Ishikawa (cell line): ENCODE measurements around the gene ATG9B.

Experiments used
- CEBPB ChIP-seq: IDR thresholded peaks from 2 replicates; pipeline ENCODE4 v1.6.1; 2012
- EGR1 ChIP-seq: IDR thresholded peaks from 2 replicates; pipeline ENCODE4 v1.6.1; 2012
- EP300 ChIP-seq: IDR thresholded peaks from 2 replicates; pipeline ENCODE4 v1.6.1; 2012; ENCODE audit warnings: borderline replicate concordance
- FOXM1 ChIP-seq: IDR thresholded peaks from 2 replicates; pipeline ENCODE4 v1.6.1; 2012; ENCODE audit warnings: low read depth, borderline replicate concordance
- MAX ChIP-seq: IDR thresholded peaks from 2 replicates; pipeline ENCODE4 v1.6.1; 2012
- RAD21 ChIP-seq: IDR thresholded peaks from 2 replicates; pipeline ENCODE4 v1.6.1; 2012; ENCODE audit warnings: low read depth
- TAF1 ChIP-seq: IDR thresholded peaks from 2 replicates; pipeline ENCODE4 v1.6.1; 2012; ENCODE audit warnings: low read depth, mild to moderate bottlenecking
- TCF12 ChIP-seq: IDR thresholded peaks from 2 replicates; pipeline ENCODE4 v1.6.1; 2012; ENCODE audit warnings: low read depth
- TEAD4 ChIP-seq: IDR thresholded peaks from 2 replicates; pipeline ENCODE4 v1.6.1; 2012
- USF1 ChIP-seq: IDR thresholded peaks from 2 replicates; pipeline ENCODE4 v1.6.1; 2012
- YY1 ChIP-seq: IDR thresholded peaks from 2 replicates; pipeline ENCODE4 v1.6.1; 2012; ENCODE audit warnings: low read depth
- ZBTB7A ChIP-seq: IDR thresholded peaks from 2 replicates; pipeline ENCODE4 v1.6.1; 2012; ENCODE audit warnings: low read depth
- TF ChIP-seq, protein P1 (sequence below): IDR thresholded peaks from 2 replicates; pipeline ENCODE4 v1.6.1; 2012; ENCODE audit warnings: low read depth, mild to moderate bottlenecking

- TF ChIP-seq YY1 (no peak), ZBTB7A (no peak), MAX (no peak), EP300 (no peak), RAD21 (no peak), TEAD4 (no peak), TAF1 (no peak), TCF12 (no peak), CEBPB (no peak), USF1 (no peak), EGR1 (no peak), FOXM1 (no peak)
- TF ChIP-seq, protein P1, sequence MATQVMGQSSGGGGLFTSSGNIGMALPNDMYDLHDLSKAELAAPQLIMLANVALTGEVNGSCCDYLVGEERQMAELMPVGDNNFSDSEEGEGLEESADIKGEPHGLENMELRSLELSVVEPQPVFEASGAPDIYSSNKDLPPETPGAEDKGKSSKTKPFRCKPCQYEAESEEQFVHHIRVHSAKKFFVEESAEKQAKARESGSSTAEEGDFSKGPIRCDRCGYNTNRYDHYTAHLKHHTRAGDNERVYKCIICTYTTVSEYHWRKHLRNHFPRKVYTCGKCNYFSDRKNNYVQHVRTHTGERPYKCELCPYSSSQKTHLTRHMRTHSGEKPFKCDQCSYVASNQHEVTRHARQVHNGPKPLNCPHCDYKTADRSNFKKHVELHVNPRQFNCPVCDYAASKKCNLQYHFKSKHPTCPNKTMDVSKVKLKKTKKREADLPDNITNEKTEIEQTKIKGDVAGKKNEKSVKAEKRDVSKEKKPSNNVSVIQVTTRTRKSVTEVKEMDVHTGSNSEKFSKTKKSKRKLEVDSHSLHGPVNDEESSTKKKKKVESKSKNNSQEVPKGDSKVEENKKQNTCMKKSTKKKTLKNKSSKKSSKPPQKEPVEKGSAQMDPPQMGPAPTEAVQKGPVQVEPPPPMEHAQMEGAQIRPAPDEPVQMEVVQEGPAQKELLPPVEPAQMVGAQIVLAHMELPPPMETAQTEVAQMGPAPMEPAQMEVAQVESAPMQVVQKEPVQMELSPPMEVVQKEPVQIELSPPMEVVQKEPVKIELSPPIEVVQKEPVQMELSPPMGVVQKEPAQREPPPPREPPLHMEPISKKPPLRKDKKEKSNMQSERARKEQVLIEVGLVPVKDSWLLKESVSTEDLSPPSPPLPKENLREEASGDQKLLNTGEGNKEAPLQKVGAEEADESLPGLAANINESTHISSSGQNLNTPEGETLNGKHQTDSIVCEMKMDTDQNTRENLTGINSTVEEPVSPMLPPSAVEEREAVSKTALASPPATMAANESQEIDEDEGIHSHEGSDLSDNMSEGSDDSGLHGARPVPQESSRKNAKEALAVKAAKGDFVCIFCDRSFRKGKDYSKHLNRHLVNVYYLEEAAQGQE: no peak
Observed at GRCh38 chr7:151068069-151068773, 43.9 kb upstream of the ATG9B start.
